ENCODE data around the gene GRIK3.

The GRIK3 gene

GRCh38 chr1:36790191-36790590 lies 244.1 kb downstream of the GRIK3 start:
- H3K36me3 Mint-ChIP-seq (ENCODE audit: insufficient read depth): no peaks in the 10 kb centered on the region
- no peak overlapping the region for H3K4me3 Mint-ChIP-seq
- ATAC-seq (replicated peaks; ENCODE audit: extremely low read depth, poor library complexity, severe bottlenecking) (no peak), DNase-seq (ENCODE audit: low spot score in 2 of 2) (no peak)
- H3K27me3 Mint-ChIP-seq: peaks cover 52% of the 10 kb centered on the region
- H3K4me1 Mint-ChIP-seq: no peaks in the 10 kb centered on the region
- H3K9me3 Mint-ChIP-seq: no peaks in the 10 kb centered on the region
- H3K27ac Mint-ChIP-seq (ENCODE audit: low read depth): no peak overlapping the region

- H3K36me3 Mint-ChIP-seq (ENCODE audit: insufficient read depth): no peaks in the 10 kb centered on the region
- no peak overlapping the region for H3K27ac Mint-ChIP-seq (ENCODE audit: low read depth)
- peaks cover 59% of the 10 kb centered on the region for H3K27me3 Mint-ChIP-seq
Observed at GRCh38 chr1:36789535-36789934, 244.8 kb downstream of the GRIK3 start.

DNA sequence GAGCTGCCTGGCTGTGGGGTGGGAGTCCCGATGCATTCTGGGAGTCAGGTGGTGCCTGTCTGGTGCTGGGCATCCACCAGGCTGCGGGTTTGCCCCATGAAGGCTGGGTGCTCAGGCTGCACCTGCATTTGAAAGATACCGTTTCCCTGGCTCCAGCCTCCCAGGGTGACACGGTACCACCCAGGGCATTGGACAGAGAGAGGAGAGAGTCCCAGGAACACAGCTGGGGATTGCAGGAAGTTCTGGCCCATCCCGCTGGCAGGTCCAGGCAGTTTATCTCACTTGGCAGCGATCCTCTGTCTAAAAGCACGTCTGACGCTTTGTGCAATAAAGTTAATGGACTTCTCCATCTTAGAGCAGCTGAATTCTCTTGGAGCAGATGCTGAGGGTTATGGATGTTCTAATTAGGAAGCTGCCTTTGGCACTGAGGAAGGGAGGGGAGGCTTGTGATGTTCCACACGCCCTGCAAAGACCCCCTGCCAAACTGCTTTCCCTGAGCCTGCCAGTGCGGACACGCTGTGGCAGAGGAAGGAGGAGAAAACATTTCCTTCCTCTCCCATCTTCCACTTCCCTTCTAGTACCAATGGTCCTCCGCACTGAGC lies 246.9 kb downstream of the GRIK3 start:
- peaks cover 67% of the 10 kb centered on the region for H3K27me3 Mint-ChIP-seq
- no peaks in the 10 kb centered on the region for H3K36me3 Mint-ChIP-seq (ENCODE audit: insufficient read depth)
- no peaks in the 10 kb centered on the region for H3K4me1 Mint-ChIP-seq
- H3K9me3 Mint-ChIP-seq: no peaks in the 10 kb centered on the region
- no peak overlapping the region for H3K4me3 Mint-ChIP-seq
- DNase-seq (ENCODE audit: low spot score in 2 of 2): no peak
- H3K27ac Mint-ChIP-seq (ENCODE audit: low read depth): no peak overlapping the region
- ATAC-seq (replicated peaks; ENCODE audit: extremely low read depth, poor library complexity, severe bottlenecking): no peak

More at GRCh38 chr1:36789535-36789934, 244.8 kb downstream of the GRIK3 start:
- ATAC-seq (replicated peaks; ENCODE audit: extremely low read depth, poor library complexity, severe bottlenecking) (no peak), DNase-seq (ENCODE audit: low spot score in 2 of 2) (no peak)
- H3K9me3 Mint-ChIP-seq: no peaks in the 10 kb centered on the region
- no peaks in the 10 kb centered on the region for H3K4me1 Mint-ChIP-seq
- H3K4me3 Mint-ChIP-seq: no peak overlapping the region

GRCh38 chr1:36786425-36786824 lies 247.9 kb downstream of the GRIK3 start:
- Mint-ChIP-seq H3K27me3 (peaks cover 57% of the 10 kb centered on the region), H3K36me3 (ENCODE audit: insufficient read depth) (no peaks in the 10 kb centered on the region), H3K4me1 (no peaks in the 10 kb centered on the region), H3K4me3 (no peak overlapping the region), H3K27ac (ENCODE audit: low read depth) (no peak overlapping the region), H3K9me3 (no peaks in the 10 kb centered on the region)
- no peak for ATAC-seq (replicated peaks; ENCODE audit: extremely low read depth, poor library complexity, severe bottlenecking)
- DNase-seq (ENCODE audit: low spot score in 2 of 2): no peak

DNA sequence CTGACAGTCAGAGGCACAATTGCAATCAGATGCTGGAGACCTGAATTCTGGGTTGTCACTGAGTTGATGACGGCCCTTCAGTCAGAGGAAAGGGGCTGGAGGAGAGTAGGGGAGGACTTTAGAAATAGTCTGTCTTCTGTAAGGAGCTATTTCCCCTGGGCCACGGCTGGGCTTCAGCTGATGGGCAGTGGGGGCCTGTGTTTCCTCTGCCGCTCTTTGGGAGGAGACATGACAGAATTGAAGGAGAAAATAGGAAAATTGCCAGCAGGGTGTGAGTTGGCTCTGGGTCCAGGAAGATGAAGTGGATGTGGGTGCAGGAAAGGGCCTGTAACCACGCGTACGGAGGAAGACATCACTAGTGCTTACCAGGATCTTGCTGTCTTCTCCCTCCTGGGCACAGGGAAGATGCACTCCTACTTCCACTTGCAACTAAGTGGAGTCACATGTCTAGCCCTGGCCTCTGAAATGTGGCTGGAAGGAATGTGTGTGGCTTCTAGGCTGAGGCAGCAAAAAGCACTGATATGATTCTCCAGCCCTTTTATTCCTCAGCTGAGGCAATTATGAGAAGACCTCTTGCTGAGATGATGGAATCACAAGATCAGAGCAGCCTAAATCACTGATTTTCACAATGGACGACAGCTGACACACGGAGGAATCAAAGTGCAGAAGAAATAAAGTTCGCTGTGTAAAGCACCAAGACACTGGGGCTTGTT lies 250.0 kb downstream of the GRIK3 start:
- ATAC-seq (replicated peaks; ENCODE audit: extremely low read depth, poor library complexity, severe bottlenecking): no peak
- Mint-ChIP-seq H3K27ac (ENCODE audit: low read depth) (no peak overlapping the region), H3K4me3 (no peak overlapping the region), H3K27me3 (peaks cover 44% of the 10 kb centered on the region), H3K36me3 (ENCODE audit: insufficient read depth) (no peaks in the 10 kb centered on the region), H3K4me1 (no peaks in the 10 kb centered on the region), H3K9me3 (no peaks in the 10 kb centered on the region)
- no peak for DNase-seq (ENCODE audit: low spot score in 2 of 2)

DNA sequence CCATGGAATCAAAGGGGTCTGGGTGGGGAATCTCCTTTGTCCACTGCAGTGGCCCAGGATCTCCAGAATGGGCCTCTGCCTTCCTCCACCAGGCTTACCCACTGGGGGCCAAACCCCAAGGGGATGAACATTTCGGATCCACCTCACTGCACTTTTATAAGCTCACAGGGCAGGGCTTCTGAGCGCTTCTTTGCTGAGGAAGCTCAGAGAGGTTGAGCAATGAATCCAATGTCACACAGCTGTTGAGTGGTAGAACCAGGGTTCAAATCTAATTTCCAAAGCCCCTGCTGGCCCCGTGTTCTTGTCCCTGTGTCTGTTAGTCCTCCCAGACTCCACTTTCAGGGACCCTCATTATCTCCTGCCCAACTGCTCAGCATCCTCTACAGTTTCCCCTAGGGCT lies 250.8 kb downstream of the GRIK3 start:
- ATAC-seq (replicated peaks; ENCODE audit: extremely low read depth, poor library complexity, severe bottlenecking) (no peak), DNase-seq (ENCODE audit: low spot score in 2 of 2) (no peak)
- Mint-ChIP-seq H3K36me3 (ENCODE audit: insufficient read depth) (no peaks in the 10 kb centered on the region), H3K9me3 (no peaks in the 10 kb centered on the region), H3K4me3 (no peak overlapping the region), H3K27ac (ENCODE audit: low read depth) (no peak overlapping the region), H3K4me1 (no peaks in the 10 kb centered on the region), H3K27me3 (peaks cover 36% of the 10 kb centered on the region)

DNA sequence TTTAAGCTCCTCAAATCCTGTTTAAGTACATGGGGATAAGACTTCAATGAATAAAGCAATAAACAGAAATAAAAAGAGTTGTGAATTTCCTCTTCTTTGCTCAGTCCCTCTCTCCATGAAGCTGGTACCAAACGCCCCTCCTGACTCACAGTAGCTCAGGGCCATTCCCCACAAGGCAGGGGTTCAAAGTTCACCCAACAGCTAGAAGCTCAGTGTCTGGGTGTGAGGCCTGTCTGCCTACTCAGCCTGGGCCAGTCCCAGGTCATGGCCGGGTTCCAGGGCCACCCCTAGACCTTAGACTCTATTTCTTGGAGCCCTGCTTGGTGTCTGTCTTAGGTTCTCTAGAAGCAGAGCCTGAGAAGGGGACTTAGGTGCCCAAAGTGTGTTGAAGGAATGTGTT lies 251.5 kb downstream of the GRIK3 start:
- ATAC-seq (replicated peaks; ENCODE audit: extremely low read depth, poor library complexity, severe bottlenecking) (no peak), DNase-seq (ENCODE audit: low spot score in 2 of 2) (no peak)
- Mint-ChIP-seq H3K4me3 (no peak overlapping the region), H3K9me3 (no peaks in the 10 kb centered on the region), H3K27ac (ENCODE audit: low read depth) (no peak overlapping the region), H3K36me3 (ENCODE audit: insufficient read depth) (no peaks in the 10 kb centered on the region), H3K27me3 (peaks cover 32% of the 10 kb centered on the region), H3K4me1 (no peaks in the 10 kb centered on the region)

DNA sequence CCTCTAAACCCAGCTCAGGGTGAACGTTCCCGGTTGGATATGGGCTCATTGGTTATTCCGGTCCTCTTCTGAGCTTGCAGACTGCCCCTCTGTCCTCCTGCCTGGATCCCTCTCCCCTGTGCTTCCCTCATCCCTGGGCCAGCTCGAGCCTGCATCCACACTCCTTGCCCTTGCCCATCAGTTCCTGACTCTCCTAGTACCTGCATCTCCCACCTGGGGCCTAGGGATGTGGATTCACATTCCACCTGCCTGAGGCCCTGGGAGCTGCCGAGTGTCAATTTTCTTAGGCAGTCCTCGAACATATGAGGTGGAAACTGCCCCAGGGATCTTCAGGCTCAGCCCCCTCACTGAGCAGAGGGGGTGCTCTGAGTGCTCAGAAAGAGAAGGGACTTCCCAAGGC lies 252.2 kb downstream of the GRIK3 start:
- H3K27ac Mint-ChIP-seq (ENCODE audit: low read depth): no peak overlapping the region
- no peaks in the 10 kb centered on the region for H3K4me1 Mint-ChIP-seq
- no peaks in the 10 kb centered on the region for H3K36me3 Mint-ChIP-seq (ENCODE audit: insufficient read depth)
- no peaks in the 10 kb centered on the region for H3K9me3 Mint-ChIP-seq
- DNase-seq (ENCODE audit: low spot score in 2 of 2): no peak
- no peak for ATAC-seq (replicated peaks; ENCODE audit: extremely low read depth, poor library complexity, severe bottlenecking)
- H3K4me3 Mint-ChIP-seq: no peak overlapping the region
- H3K27me3 Mint-ChIP-seq: peaks cover 25% of the 10 kb centered on the region

DNA sequence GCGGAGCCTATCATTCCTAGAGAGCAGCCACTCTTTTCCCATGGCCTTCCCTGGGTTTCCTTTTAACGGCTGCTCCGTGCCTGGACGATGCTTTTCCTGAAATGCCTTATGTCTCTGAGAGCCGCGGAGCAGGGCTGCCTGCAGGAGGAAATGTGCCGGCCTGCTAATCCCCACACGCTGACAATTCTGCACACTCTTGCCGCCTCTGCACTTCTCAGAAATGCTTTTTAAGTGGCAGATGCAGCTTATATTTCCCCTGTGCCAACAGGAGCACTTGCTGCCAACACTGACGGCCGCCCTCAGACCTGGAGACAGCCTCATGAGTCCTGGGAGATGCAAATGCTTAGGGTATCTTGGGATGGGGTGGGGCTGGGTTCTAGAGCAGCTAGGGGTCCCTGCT lies 253.2 kb downstream of the GRIK3 start:
- ATAC-seq (replicated peaks; ENCODE audit: extremely low read depth, poor library complexity, severe bottlenecking): no peak
- Mint-ChIP-seq H3K36me3 (ENCODE audit: insufficient read depth) (no peaks in the 10 kb centered on the region), H3K9me3 (no peaks in the 10 kb centered on the region), H3K27me3 (peaks cover 31% of the 10 kb centered on the region), H3K4me3 (no peak overlapping the region), H3K4me1 (no peaks in the 10 kb centered on the region), H3K27ac (ENCODE audit: low read depth) (no peak overlapping the region)
- DNase-seq (ENCODE audit: low spot score in 2 of 2): no peak

DNA sequence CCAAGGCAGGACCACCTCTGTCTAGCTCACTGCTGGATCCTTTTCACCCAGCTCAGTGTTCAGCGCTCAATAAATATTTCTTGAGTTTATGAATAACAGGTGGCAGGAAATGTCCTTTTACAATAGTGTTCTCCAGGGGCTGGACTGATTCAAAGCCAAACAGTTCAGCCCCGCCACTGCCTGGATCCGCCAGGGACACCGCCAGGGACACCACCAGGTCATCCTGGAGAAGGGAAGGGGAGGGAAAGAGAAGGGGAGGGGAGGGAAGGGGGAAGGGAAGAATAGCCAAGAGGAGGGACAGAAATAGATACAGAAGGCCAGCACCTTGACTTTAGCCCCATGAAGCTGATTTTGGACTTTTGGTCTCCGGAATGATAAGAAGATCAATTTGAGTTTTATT lies 255.6 kb downstream of the GRIK3 start:
- Mint-ChIP-seq H3K4me3 (no peak overlapping the region), H3K36me3 (ENCODE audit: insufficient read depth) (no peaks in the 10 kb centered on the region), H3K4me1 (no peaks in the 10 kb centered on the region), H3K27me3 (peaks cover 27% of the 10 kb centered on the region), H3K27ac (ENCODE audit: low read depth) (no peak overlapping the region), H3K9me3 (no peaks in the 10 kb centered on the region)
- ATAC-seq (replicated peaks; ENCODE audit: extremely low read depth, poor library complexity, severe bottlenecking) (no peak), DNase-seq (ENCODE audit: low spot score in 2 of 2) (no peak)

GRCh38 chr1:36776948-36777831 lies 257.1 kb downstream of the GRIK3 start:
- H3K27ac Mint-ChIP-seq (ENCODE audit: low read depth): no peak overlapping the region
- H3K9me3 Mint-ChIP-seq: no peaks in the 10 kb centered on the region
- H3K4me3 Mint-ChIP-seq: no peak overlapping the region
- no peaks in the 10 kb centered on the region for H3K4me1 Mint-ChIP-seq
- ATAC-seq (replicated peaks; ENCODE audit: extremely low read depth, poor library complexity, severe bottlenecking) (no peak), DNase-seq (ENCODE audit: low spot score in 2 of 2) (no peak)
- no peaks in the 10 kb centered on the region for H3K36me3 Mint-ChIP-seq (ENCODE audit: insufficient read depth)
- H3K27me3 Mint-ChIP-seq: peaks cover 29% of the 10 kb centered on the region

GRCh38 chr1:36776256-36776655 lies 258.1 kb downstream of the GRIK3 start:
- no peak for DNase-seq (ENCODE audit: low spot score in 2 of 2)
- Mint-ChIP-seq H3K4me3 (no peak overlapping the region), H3K9me3 (no peaks in the 10 kb centered on the region), H3K27me3 (peaks cover 30% of the 10 kb centered on the region), H3K4me1 (no peaks in the 10 kb centered on the region), H3K36me3 (ENCODE audit: insufficient read depth) (no peaks in the 10 kb centered on the region), H3K27ac (ENCODE audit: low read depth) (no peak overlapping the region)
- ATAC-seq (replicated peaks; ENCODE audit: extremely low read depth, poor library complexity, severe bottlenecking): no peak

DNA sequence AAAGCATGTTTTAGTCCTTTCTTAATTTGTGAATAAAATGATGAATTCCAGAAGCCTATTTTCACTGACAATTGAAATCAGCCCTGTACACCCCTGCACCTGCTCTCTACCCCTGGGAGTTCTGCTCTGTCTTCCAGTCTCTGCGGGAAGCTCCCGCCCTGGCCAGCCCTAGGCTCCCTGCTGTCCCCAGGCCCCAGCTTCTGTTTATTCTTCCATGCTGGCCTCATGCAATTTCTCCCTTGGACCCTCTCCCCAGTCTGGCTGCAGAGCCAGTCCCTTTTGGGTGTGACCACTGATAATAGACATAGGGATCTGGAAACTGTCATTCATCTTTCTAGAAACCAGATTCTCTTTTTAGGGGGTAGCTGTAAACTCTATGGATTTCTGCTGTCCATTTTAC lies 258.6 kb downstream of the GRIK3 start:
- Mint-ChIP-seq H3K27me3 (peaks cover 36% of the 10 kb centered on the region), H3K4me3 (no peak overlapping the region), H3K4me1 (no peaks in the 10 kb centered on the region), H3K36me3 (ENCODE audit: insufficient read depth) (no peaks in the 10 kb centered on the region), H3K9me3 (no peaks in the 10 kb centered on the region), H3K27ac (ENCODE audit: low read depth) (no peak overlapping the region)
- no peak for DNase-seq (ENCODE audit: low spot score in 2 of 2)
- ATAC-seq (replicated peaks; ENCODE audit: extremely low read depth, poor library complexity, severe bottlenecking): no peak
